Stromal cell of bone marrow (primary cell): ENCODE results near the gene GPATCH8.
A peak's percentile ranks its signal among the peaks of the same experiment; 100 is the strongest.
"Not testable (repeated sequence)": the region's sequence is repeated elsewhere in the genome, so short reads cannot be mapped to it uniquely, and the experiment has no call there.

Experiments used
- DNase-seq: peaks from one replicate; pipeline ENCODE4 v3.0.0-alpha.2; 2012; ENCODE audit warnings: low read depth

The GPATCH8 gene

DNA sequence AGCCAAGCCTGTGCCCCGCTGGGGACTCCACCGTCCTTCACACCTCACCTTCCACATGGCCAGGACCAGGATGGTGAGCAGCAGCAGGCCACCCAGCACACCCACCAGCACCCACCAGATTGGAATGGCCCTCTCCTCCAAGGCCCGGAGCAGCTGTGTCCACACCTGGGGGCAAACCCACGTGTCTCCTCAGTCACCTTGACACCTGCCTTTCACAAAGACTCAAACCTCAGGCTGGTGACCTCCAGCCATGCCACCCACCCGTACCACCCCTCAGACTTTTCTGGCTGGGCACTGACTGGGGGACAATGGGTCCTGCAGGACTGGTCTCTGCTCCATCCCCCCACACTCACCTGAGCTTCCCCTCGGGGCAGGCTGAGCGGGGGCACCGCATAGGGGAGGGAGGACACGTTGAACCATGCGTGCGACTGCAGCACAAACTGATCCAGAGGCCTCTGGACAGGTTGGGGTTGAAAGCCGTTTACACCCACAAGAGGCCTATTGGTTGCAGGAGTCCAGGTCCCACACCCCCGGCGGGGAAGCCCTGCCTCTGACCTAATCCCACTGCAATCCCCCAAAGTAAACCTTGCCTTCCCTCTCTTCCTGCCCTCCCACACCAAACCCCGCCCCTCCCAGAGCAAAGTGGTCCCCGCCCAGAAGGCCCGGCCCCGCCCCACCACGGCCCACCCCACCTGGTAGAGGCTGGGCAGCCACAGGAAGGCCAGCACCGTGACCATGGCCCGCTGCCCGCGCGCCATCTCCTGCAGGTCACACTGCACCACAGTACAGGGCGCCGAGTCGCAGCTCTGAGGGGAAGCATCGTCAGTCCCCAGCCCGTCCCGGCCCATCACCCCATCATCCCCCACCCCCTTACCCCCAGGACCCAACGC lies 128.7 kb downstream of the GPATCH8 start:
- DNase-seq, result no peak

DNA sequence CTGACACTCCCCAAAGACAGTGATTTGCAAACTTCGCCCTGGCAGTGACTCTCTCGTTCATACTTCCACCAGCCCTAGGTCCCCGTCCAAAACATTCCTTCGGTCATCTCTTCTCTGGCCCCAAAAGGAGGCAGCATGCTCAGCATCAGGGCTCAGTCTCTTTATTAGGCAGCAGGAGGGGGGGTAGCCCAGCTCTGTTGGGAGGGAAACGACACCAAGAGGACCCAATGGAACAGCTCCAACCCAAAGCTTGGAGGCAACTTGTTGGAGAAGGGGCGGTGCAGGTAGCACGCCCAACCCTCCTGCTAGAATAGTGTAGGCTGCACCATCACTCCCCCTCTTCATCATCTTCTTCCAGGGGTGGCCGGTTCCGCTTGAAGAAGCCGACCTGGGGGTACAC lies 131.2 kb downstream of the GPATCH8 start:
- no peak for DNase-seq

DNA sequence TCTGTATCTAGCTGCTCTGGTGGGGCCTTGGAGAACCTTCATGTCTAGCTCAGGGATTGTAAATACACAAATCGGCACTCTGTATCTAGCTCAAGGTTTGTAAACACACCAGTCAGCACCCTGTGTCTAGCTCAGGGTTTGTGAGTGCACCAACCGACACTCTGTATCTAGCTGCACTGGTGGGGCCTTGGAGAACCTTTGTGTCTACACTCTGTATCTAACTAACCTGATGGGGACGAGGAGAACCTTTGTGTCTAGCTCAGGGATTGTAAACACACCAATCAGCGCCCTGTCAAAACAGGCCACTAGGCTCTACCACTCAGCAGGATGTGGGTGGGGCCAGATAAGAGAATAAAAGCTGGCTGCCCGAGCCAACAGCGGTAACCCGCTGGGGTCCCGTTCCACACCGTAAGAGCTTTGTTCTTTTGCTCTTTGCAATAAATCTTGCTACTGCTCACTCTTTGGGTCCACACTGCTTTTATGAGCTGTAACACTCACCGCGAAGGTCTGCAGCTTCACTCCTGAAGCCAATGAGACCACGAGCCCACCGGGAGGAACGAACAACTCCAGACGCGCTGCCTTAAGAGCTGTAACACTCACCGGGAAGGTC lies 133.7 kb downstream of the GPATCH8 start:
- DNase-seq, result not testable (repeated sequence)

DNA sequence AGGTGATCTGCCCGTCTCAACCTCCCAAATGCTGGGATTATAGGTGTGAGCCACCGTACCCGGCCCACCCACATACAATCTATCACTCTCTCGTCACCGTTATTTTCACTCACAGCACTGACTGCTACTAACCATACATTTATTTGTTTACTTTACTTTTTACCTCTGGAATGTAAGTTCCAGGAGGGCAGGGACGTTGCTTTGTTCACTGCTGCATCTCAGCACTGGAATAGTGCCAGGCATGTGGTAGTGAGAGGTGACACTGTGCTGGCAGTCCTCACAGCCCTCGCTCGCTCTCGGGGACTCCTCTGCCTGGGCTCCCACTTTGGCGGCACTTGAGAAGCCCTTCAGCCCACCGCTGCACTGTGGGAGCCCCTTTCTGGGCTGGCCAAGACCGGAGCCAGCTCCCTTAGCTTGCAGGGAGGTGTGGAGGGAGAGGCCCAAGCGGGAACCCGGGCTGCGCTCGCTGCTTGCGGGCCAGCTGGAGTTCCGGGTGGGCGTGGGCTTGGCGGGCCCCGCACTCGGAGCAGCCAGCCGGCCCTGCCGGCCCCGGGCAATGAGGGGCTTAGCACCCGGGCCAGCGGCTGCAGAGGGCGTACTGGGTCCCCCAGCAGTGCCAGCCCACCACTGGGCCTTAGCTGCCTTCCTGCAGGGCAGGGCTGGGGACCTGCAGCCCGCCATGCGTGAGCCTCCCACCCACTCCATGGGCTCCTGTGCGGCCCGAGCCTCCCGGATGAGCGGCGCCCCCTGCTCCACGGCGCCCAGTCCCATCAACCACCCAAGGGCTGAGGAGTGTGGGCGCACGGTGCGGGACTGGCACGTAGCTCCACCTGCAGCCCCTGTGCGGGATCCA lies 134.6 kb downstream of the GPATCH8 start:
- DNase-seq, result not testable (repeated sequence)

DNA sequence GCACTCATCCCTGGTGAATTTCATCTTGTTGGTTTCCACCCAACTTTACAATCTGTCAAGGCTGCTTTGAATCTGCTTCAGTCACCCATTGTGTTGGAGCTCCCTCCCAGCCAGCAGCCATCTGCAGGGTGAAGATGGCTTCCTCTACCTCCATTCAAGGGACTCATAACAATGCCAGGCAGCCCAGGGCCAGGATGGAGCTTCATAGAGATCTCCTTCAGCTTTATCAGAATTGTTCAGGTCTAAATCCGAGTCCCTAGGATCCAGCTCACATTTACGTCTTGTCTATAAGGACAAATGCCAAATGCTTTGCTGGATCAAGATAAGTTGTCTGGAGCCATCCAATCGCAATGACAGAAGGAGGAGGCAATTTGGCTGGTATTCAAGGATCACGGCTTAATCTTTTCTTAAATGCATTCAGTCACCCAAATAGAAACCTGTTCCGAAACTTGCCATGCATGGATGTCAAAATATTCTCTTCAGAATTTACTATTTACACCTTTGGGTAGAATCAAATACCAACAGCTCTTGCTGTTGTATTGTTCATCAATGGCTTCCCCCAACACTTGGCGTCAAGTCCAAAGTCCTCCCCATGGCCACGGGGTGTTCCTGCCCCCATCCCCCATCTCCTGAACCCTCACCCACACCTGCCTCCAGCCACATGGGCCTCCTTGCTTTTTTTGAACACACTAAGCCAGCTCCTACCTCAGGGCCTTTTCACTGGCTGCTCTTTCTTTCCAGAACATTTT lies 135.8 kb downstream of the GPATCH8 start:
- no peak for DNase-seq

DNA sequence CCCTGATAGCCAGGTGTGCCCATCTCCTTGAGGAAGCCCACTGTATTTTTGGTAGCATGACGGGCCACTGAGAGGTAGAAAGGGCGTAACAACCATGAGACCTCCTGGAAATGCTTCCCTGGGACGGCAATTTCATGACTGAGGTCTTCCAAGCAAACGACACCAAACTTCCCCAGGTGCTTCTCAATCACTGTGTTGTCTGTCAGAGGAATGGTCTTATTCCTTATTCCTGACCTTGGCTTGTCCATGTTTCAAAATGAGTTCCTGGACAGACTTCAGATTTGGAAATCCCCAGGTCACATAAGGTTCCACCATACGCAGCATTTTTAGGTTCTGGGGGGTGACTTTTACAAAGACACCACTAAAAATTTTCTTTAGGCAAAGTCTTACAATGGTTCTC lies 138.2 kb downstream of the GPATCH8 start:
- not testable (repeated sequence) for DNase-seq

DNA sequence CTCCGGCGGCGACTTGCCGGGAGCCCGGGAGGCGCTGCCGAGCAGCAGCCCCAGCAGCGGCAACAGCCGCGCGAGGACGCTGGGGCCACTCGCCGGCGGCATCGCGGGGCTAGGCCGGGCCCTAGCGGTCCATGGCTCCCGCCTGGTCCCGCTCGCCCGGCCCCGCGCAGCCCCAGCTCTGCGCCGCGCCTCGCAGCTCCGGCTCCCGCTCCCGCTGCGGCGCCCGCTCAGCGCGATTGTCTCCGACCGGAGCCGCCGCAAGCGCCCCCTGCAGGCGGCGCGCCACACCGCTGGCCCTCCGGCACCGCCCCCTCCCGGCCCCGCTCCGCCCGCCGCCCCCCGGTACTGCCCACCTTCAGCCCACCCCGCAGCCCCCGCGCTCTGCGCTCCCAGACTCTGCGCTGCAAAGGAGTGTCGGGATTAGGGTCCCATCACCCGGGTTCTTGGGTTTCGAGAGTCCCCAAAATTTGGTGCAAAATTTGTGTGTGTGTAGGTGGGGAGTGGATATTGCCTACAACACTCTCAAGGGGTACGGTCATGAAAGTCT lies 139.5 kb downstream of the GPATCH8 start, which contains the start of gene FAM171A2:
Gene FAM171A2 (minus strand): TSS at position 241 of the 547 bp plus-strand sequence. CDS start 139 bp downstream, at position 102.
- no peak for DNase-seq

DNA sequence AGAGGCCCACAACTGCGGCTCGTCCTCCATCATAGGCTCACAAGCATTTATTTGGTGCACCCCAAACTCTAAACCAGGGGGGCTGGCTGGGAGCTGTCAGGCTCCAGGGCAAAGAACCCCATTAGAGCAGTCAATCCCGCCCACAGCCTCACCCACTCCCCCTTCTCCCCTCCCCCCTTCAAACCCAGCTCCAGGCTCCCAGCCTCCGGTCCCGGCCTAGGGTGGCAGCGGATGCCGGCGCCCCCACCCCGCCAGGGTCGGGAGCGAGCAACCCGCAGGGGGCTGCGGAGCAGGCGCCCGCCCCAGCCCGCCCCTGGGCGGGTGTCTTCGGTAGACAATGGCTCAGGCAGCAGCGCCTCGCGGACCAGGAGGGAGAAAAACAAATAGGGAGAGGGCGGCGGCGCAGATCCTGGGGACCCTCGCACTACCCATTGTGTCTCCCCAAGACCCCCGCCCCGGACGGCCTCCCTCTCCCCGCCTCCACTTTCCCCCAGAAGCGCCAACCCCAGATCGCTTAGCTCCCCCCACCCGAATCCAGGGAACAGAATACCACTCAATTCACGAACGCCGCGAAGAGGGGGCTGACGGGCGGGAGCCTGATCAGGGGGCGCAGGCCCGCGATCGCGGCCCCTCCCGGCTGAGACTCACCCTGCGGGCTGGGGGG lies 140.1 kb downstream of the GPATCH8 start:
- DNase-seq, result no peak

DNA sequence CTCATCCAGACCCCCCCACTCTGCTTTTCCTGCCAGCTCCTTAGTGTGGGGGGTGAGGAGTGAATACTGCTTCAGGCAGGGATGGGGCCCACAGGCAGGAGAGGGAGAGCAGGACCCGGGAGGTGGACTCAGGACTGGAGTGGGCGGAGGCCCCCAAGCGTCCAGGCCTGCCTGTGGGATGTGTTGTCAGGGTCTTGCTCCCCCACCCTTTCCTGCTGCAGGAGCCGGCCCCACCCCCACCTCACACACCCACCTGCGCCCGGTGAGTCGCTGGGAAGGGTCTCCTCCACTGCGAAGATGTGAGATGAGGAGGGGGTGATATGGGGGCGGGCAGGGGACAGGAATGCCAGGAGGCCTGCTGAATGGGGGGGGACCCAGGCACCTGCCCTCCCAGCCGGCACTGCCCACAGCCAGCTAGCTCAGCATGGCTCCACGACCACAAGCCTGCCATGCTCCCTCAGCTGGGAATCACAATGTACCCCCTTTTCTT lies 140.7 kb downstream of the GPATCH8 start:
- DNase-seq, result no peak

DNA sequence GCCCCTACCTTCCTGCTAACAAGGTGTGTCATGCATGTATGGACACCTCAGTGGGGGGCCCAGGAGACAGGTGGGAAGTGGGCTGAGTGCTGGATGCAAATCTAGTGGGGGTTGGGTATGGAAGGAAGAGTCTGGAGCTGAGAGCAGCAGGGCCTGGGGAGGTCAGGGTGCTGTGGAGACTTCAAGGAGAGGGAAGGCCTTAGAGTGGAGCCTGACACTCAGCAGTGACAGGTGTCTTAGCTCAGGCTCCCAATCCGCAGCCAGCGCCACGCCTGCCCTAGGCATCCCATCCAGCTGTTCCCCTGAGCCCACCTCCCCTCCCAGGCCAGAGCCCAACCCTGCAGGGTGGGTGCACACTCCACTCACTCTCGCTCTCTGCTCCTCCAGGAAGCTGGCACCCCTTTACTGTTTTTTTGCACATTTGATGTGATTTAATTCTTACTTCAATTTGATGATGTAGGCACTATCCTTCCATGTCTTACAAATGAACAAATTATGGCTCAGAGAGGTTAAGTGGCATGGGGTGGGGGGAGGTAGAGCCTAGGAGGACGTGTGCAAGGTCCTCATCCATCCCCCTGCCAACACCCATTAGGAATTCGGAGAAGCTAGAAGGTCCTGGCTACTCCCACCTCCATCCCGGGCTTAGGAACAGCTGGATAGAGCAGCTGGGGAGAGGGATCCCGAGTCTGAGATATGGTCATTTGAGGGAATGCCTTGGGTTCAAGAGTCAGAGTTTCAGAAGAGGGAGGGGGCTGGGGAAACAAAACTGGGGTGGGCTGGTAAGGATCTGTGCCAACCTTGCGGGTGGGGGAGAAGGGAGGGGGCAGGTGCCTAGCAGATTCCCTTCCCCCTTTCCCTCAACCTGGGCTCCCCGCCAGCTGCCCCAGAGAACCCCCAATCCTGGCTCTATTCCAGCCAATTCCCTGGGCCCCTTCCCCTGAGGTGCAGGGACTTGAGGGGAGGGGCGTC lies 141.6 kb downstream of the GPATCH8 start:
- no peak for DNase-seq

DNA sequence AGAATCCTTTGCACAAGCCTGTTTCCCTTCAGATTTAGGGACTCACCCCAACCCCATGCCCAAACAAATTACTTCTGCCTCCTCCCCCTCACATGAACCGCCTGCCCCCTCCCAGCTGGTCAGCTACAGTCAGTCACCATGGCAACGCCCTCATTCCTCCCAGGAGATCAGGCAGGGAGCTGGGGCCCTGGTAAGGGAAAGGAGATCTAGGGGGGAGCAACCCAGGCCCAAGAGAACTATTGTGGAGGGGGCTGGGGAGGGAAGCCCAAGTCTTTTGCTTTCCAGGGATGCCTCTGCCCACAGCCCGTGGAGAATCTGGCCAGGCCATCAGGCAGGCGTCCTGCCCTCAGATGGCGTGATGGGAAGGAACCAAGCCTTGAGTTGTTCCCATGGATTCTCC lies 142.4 kb downstream of the GPATCH8 start:
- DNase-seq, result peak; percentile 22

DNA sequence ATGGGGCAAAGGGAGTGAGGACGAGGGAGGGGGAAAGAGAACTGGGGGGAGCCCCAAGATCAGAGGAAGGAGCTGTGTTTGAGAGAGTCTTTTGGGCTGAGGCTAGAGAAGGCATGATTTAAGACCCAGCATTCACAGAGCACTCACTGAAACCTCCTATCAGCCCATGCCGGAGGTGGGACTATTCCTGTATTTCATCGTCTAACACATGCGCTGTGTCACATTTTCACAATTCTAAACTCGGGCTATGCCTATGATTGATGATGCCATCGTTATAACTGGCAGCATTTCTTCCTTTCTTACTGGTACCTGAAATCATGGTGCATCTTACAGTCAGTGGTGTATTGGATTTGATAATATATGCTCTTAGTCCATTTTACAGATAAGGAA lies 143.1 kb downstream of the GPATCH8 start:
- no peak for DNase-seq

DNA sequence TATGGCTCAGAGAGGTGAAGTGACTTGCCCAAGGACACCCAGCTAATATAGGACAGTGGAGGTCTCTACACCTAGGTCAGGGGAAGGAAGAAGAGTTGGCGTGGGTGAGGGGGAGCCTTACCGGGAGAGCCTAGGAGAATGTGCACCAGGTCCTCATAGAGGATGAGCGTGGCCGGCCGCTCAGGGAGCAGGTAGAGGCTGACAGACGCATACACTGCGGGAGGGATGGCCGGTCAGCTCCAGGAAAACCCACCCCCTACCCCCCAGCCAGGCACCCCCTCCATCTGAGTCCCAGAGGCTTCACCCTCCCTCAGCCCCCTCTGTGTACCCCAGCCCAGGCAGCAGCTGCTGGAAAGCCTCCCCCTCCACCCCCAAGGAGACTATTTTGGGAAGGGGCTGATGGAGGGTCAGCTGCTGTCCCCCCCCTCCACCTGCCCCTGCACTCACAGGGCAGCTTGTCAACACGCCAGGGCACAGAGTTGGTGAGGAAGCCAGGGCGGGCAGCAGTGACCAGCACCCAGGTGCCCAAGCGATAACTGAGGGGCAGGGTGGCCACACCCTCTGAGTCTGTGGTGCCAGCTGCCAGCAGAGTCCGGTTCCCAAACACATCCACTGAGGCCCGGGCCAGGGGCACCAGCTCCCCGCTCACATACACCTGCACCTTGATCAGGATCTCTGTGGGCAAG lies 143.6 kb downstream of the GPATCH8 start:
- DNase-seq, result no peak

DNA sequence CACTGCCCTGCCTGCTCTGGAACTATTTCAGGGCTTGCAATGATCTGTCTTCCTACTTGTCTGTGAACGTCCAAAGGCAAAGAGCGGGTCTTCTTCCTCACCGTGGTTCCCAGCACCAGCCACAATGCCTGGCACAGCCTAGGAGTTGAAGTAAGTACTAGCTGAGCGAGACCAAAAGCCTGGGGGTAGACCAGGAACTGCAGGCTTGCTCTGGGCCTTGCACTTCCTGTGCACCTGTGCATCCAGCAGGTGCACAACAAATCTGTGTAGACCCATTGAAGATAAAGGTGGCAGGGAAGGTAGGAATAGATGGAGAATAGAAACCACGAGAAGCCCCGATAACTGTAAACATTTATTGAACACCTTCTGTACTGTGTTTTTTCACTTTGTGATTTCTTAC lies 144.2 kb downstream of the GPATCH8 start:
- DNase-seq, result no peak

DNA sequence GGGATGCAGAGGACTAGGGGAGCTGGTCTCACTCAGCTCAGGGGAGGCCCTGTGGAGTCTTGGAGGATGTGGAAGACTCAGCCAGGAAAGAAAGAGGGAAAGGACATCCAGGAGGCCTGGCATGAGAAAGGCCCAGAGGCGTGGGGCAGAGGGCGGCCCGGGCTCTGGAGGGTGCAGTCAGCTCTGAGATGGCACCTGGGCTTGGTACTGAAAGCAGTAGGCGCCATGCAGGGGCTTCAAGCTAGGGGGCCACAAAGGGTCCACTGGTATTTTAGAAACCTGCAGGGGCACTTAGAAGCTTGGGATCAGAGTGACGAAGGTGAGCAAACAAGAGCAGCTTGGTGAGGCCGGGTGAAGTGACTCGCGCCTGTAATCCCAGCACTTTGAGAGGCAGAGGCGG lies 145.1 kb downstream of the GPATCH8 start:
- DNase-seq, result no peak

DNA sequence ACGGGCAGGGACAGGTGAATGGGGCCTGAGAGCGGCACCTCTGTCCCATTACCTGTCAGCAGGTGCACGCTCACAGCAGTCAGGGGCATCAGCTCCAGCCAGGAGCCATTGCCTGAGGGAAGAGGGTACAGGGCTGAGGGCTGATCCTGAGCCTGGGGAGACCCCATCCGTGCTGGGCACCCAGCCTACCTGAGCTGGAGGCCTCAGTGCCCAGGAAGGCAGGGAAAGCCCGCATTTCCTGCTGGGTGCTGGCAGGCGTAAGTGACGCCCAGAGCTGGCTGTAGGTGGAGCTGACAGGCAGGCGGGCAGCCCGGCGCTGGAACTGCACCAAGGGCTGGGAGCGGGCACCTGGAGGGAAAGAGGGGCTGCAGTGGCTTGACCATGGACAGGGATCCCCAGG lies 147.0 kb downstream of the GPATCH8 start:
- DNase-seq, result no peak

DNA sequence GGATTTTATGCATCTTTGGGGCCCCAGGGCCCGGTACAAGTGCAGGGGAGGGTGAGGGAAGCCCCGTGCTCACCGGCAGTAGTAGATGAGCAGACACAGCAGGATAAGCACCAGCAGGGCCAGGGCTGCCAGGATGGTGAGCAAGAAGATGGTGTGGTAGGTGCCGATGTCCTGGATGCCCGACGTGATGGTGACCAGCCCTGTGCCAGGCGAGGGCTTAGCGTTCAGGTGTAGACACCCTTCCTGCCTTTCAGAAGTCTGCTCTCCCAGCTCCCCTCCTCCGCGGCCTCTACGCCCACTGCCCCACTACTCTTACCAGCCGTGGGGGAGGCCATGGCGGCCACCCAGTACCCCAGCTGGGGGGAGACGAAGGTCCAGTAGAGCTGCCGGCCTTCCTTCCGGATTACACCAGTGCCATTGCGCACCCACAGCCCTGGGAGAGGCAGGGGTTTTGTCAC lies 147.5 kb downstream of the GPATCH8 start:
- DNase-seq, result no peak

DNA sequence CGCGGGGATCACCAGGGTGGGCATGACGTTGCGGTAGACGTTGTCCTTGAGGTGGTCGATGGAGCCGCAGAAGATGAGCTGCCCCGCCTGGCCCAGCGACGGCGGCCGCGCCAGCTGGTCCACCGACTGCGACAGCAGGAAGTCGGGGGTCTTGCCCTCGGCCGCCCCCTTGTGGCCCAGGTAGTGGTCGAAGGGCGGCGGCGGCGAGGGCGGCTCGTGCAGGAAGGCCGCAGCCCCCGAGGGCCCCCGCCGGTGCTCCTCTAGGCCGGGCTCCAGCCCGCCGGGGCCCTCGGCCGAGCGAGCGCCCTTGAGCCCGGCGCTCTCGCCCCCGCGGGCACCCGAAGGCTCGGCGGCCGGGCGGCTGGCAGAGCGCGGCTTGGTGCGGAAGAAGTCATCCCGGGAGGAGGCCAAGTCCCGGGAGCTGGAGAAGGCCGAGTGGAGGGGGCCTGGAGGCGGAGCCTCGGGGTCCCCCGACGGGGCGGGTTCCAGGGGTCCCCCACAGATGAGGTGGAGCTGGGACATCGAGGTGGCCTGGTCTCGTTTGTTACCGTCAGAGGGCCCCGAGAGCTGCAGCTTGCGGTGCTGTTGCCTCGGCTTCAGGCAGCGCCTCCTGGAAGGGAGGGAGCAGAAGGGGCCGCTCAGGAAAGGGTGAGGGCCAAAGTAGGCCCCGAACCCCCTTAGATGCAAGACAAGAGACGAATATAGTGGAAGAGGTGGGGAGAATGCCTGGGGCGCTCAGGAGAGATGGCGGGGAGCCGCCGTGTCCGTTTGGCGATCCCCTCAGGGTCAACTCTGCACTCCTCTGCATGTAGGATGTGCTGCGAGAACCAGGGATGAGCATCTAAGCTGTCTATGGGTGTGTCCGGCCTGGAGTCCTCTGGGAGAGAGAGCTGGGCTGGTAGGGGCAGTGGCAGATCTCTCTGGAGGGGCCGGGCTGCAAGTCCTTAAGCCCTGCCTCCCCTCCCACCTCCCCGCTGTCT lies 148.3 kb downstream of the GPATCH8 start:
- no peak for DNase-seq
